WTC11 (cell line): ENCODE measurements around the gene GPR3. TPM values are rescaled to one million over a fixed set of nuclear protein-coding genes. Genes with fewer than 3 reads are reported as not detected.

ENCODE experiments used
- ATAC-seq: fragments of 200-7000 bp; cut with Tn5 transposase; 2 replicates; pipeline ENCODE4 v1.10.0; 2021; ENCODE audit warnings: mild to moderate bottlenecking, moderate library complexity
- CTCF ChIA-PET: fragments of 300-600 bp; sonication (Branson Sonifier 250); formaldehyde crosslinking; loops from one replicate; lab custom pipeline; 2021; ENCODE audit warnings: antibody characterized with exemption; lab: Charles Lee
- POLR2A ChIA-PET: fragments of 350-600 bp; sonication (Branson Sonifier 250); formaldehyde crosslinking; loops from one replicate; lab custom pipeline; 2021; ENCODE audit warnings: antibody characterized with exemption; lab: Charles Lee
- DNase-seq: peaks from one replicate; pipeline ENCODE4 v3.0.0; 2021; ENCODE audit warnings: low spot score
- H3K27ac Mint-ChIP-seq: 2 replicates; pipeline ENCODE4 v1.8.0; 2021; ENCODE audit warnings: mixed read lengths
- H3K27me3 Mint-ChIP-seq: 2 replicates; pipeline ENCODE4 v1.8.0; 2021; ENCODE audit warnings: low read depth, mild to moderate bottlenecking, moderate library complexity, mixed read lengths
- H3K36me3 Mint-ChIP-seq: 2 replicates; pipeline ENCODE4 v1.8.0; 2021; ENCODE audit warnings: mixed read lengths
- H3K4me1 Mint-ChIP-seq: 2 replicates; pipeline ENCODE4 v1.8.0; 2022; ENCODE audit warnings: mixed read lengths
- H3K4me3 Mint-ChIP-seq: 2 replicates; pipeline ENCODE4 v1.8.0; 2021; ENCODE audit warnings: mild to moderate bottlenecking, moderate library complexity, mixed read lengths
- H3K9me3 Mint-ChIP-seq: 2 replicates; pipeline ENCODE4 v1.8.0; 2021; ENCODE audit warnings: mixed read lengths
- CREM ChIP-seq: sonication (generic); formaldehyde crosslinking; IDR thresholded peaks from 2 replicates; pipeline ENCODE4 v1.8.1; 2022; ENCODE audit warnings: mild to moderate bottlenecking, missing genetic modification reagents, moderate library complexity
- SOX15 ChIP-seq: fragments of 250-450 bp; sonication (Bioruptor Pico); IDR thresholded peaks from 2 replicates; pipeline ENCODE4 v1.9.0; 2021; ENCODE audit warnings: mild to moderate bottlenecking
- SP1 ChIP-seq: sonication (generic); formaldehyde crosslinking; conservative IDR thresholded peaks from 2 replicates; pipeline ENCODE4 v1.8.1; 2022; ENCODE audit warnings: missing genetic modification reagents
- ZNF232 ChIP-seq: sonication (generic); formaldehyde crosslinking; IDR thresholded peaks from 2 replicates; pipeline ENCODE4 v1.8.0; 2022; ENCODE audit warnings: mild to moderate bottlenecking, missing genetic modification reagents
- total RNA-seq: library from RNA; stranded (reverse); gene quantifications from 3 replicates; pipeline ENCODE4 v1.2.3, GENCODE V29; 2021
- TF ChIP-seq, protein P1 (sequence below): sonication (generic); formaldehyde crosslinking; IDR thresholded peaks from 2 replicates; pipeline ENCODE4 v1.8.1; 2023; ENCODE audit warnings: mild to moderate bottlenecking, moderate library complexity, missing genetic modification reagents
- TF ChIP-seq, protein P2 (sequence below): sonication (generic); formaldehyde crosslinking; IDR thresholded peaks from 2 replicates; pipeline ENCODE4 v1.8.1; 2022; ENCODE audit warnings: mild to moderate bottlenecking, moderate library complexity, missing genetic modification reagents
- TF ChIP-seq, protein P3 (sequence below): fragments of 200-600 bp; IDR thresholded peaks from 2 replicates; pipeline ENCODE4 v1.8.0; 2022; ENCODE audit warnings: antibody characterized with exemption
- TF ChIP-seq, protein P4 (sequence below): sonication (generic); formaldehyde crosslinking; IDR thresholded peaks from 2 replicates; pipeline ENCODE4 v1.8.0; 2022; ENCODE audit warnings: mild to moderate bottlenecking, missing genetic modification reagents

Gene GPR3
- total RNA-seq, 1 experiment from 2014 or later, result 12.4 TPM

DNA sequence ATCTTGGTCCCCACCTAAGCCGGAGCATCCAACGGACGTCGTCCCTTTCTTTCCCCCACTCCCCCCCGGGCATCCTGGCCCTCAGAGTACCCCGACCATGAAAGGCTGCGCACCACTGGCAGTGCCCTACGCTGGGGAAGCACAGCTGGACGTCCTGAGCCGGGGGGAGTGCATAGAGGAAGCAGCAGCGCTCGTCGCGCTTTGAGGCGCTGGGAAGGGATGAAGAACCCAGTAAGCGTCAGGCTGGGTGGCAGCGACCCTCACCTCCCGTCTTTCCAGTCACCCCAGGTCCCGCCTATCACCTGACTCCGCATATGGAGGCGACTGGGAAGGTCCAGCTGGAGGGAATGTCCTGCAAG lies 31.4 kb upstream of the GPR3 start:
- Mint-ChIP-seq H3K27ac (no peak overlapping the region), H3K4me1 (peaks cover 31% of the 10 kb centered on the region), H3K27me3 (peaks cover 56% of the 10 kb centered on the region), H3K36me3 (no peaks in the 10 kb centered on the region), H3K4me3 (peak overlapping the region; percentile 74), H3K9me3 (no peaks in the 10 kb centered on the region)
- ChIA-PET POLR2A (no interaction called here), CTCF (interaction anchor here (0.6 to 3.1 kb wide), 9 partner anchors 10 to 97 kb away, joined by 3 to 15 read pairs (median 6); partner anchors contain the start of gene CD164L2)
- DNase-seq, result peak; percentile 23
- ATAC-seq, result no peak
- TF ChIP-seq, protein P1, sequence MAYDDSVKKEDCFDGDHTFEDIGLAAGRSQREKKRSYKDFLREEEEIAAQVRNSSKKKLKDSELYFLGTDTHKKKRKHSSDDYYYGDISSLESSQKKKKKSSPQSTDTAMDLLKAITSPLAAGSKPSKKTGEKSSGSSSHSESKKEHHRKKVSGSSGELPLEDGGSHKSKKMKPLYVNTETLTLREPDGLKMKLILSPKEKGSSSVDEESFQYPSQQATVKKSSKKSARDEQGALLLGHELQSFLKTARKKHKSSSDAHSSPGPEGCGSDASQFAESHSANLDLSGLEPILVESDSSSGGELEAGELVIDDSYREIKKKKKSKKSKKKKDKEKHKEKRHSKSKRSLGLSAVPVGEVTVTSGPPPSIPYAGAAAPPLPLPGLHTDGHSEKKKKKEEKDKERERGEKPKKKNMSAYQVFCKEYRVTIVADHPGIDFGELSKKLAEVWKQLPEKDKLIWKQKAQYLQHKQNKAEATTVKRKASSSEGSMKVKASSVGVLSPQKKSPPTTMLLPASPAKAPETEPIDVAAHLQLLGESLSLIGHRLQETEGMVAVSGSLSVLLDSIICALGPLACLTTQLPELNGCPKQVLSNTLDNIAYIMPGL (CRISPR knock-in tag), result 0 out of 2 replicates have a peak, but pooled peaks have one; percentile 15
- TF ChIP-seq ZNF232 (CRISPR knock-in tag) (peak; percentile 55; the same call in 1 of the 2 replicates), SP1 (CRISPR knock-in tag) (no peak), SOX15 (CRISPR knock-in tag) (no peak)

DNA sequence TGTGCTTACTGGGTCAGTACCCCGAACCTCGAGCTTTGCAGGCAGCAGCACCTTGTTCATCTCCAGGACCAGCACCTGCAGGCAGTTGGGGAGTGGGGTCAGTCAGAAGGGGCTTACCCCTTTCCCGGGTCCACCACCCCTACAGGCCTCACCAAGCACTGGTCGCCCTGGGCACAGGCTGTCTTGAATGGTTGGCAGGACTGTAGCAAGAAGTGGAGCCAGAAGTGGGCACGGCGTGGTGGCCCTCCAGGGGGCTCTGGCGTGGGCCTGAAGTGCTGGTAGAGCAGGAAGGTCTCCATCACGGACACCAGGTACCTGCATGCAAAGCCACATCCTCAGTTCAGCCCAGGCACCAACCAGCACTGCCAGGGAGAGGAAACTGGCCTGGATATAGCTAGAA lies 30.9 kb upstream of the GPR3 start:
- H3K4me3 Mint-ChIP-seq, result peak overlapping the region; percentile 74; the same call in 1 of the 2 replicates
- TF ChIP-seq, protein P2, sequence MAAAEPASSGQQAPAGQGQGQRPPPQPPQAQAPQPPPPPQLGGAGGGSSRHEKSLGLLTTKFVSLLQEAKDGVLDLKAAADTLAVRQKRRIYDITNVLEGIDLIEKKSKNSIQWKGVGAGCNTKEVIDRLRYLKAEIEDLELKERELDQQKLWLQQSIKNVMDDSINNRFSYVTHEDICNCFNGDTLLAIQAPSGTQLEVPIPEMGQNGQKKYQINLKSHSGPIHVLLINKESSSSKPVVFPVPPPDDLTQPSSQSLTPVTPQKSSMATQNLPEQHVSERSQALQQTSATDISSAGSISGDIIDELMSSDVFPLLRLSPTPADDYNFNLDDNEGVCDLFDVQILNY (CRISPR knock-in tag), result no peak
- no peak for TF ChIP-seq CREM (CRISPR knock-in tag)
- POLR2A ChIA-PET, result no interaction called here
- CTCF ChIA-PET, result interaction anchor here (0.9 to 3.1 kb wide), 7 partner anchors 10 to 60 kb away, joined by 3 to 15 read pairs (median 9); partner anchors contain the start of gene CD164L2
- peaks cover 56% of the 10 kb centered on the region for H3K27me3 Mint-ChIP-seq
- H3K36me3 Mint-ChIP-seq, result no peaks in the 10 kb centered on the region
- no peak overlapping the region for H3K27ac Mint-ChIP-seq
- ATAC-seq, result no peak
- DNase-seq, result no peak
- no peaks in the 10 kb centered on the region for H3K9me3 Mint-ChIP-seq
- peaks cover 31% of the 10 kb centered on the region for H3K4me1 Mint-ChIP-seq

DNA sequence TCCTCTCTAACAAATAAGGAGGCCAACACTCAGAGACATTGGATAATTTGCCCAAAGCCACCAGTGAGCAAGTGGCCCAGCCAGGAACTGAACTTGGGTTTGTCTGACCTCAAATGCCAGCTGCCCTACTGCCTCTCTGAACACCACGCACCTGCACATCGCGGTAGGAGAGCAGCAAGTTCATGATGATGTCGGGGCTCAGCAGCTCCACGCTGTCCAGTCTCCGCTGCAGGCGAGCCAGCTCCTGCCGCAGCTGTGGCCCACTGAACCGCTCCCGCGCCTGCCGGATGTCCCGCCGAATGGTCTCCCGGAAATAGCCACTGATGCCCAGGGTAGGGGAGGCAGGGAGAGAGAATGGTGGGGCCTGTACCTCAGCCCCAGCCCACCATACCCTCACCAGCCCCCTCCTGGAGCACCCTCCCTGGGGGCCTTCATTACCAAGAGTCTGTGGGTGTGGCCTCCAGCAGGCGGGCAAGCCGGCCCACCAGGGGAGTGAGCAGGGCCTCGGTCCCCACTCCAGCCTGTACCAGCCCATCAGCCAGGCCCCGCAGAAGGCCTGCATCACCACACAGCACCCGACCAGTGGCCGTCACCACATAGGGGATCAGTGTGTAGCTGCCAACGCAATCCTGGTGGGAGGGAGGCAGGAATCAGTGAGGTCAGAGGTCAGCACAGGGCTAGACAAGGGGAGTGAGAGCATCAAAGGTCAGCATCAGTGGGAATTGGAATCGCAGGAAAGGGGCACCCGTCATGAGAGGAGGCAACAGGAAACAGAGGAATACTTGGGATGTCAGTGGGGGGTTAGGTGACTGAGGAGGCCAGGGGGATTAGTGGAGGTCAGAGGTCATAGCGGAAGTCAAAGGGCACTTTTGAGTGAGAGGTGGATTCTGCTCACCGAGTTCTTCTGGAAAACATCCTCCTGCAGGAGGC lies 28.4 kb upstream of the GPR3 start:
- ATAC-seq, result no peak
- H3K9me3 Mint-ChIP-seq, result no peaks in the 10 kb centered on the region
- DNase-seq, result no peak
- H3K4me1 Mint-ChIP-seq, result peaks cover 32% of the 10 kb centered on the region
- CTCF ChIA-PET, result interaction anchor here (1.5 to 4.3 kb wide), 5 partner anchors 31 to 308 kb away, joined by 3 to 50 read pairs (median 20); partner anchors contain the start of gene IFI6
- peak overlapping the region; percentile 71 for H3K27ac Mint-ChIP-seq
- TF ChIP-seq, protein P3, sequence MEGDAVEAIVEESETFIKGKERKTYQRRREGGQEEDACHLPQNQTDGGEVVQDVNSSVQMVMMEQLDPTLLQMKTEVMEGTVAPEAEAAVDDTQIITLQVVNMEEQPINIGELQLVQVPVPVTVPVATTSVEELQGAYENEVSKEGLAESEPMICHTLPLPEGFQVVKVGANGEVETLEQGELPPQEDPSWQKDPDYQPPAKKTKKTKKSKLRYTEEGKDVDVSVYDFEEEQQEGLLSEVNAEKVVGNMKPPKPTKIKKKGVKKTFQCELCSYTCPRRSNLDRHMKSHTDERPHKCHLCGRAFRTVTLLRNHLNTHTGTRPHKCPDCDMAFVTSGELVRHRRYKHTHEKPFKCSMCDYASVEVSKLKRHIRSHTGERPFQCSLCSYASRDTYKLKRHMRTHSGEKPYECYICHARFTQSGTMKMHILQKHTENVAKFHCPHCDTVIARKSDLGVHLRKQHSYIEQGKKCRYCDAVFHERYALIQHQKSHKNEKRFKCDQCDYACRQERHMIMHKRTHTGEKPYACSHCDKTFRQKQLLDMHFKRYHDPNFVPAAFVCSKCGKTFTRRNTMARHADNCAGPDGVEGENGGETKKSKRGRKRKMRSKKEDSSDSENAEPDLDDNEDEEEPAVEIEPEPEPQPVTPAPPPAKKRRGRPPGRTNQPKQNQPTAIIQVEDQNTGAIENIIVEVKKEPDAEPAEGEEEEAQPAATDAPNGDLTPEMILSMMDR, result no peak
- TF ChIP-seq, protein P4, sequence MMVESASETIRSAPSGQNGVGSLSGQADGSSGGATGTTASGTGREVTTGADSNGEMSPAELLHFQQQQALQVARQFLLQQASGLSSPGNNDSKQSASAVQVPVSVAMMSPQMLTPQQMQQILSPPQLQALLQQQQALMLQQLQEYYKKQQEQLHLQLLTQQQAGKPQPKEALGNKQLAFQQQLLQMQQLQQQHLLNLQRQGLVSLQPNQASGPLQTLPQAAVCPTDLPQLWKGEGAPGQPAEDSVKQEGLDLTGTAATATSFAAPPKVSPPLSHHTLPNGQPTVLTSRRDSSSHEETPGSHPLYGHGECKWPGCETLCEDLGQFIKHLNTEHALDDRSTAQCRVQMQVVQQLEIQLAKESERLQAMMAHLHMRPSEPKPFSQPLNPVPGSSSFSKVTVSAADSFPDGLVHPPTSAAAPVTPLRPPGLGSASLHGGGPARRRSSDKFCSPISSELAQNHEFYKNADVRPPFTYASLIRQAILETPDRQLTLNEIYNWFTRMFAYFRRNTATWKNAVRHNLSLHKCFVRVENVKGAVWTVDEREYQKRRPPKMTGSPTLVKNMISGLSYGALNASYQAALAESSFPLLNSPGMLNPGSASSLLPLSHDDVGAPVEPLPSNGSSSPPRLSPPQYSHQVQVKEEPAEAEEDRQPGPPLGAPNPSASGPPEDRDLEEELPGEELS, result 0 out of 2 replicates have a peak, but pooled peaks have one; percentile 20
- H3K4me3 Mint-ChIP-seq, result no peak overlapping the region
- no peaks in the 10 kb centered on the region for H3K36me3 Mint-ChIP-seq
- peaks cover 44% of the 10 kb centered on the region for H3K27me3 Mint-ChIP-seq
- POLR2A ChIA-PET, result interaction anchor here (4.1 kb wide), 1 partner anchor 13 kb away, joined by 29 read pairs; no protein-coding TSS in a partner anchor
